ENCODE data around the gene DNAJC17.

The DNAJC17 gene

GRCh38 chr15:40807888-40808461 lies 702 bp upstream of the DNAJC17 start:
- in situ Hi-C loops (cut with HindIII; ENCODE audit: low sequenced_read_pairs), result no loop called here
- H3K4me3 ChIP-seq (ENCODE audit: low read depth, low read length), result peak overlapping the region; percentile 86
- TF ChIP-seq CTCF (IDR thresholded peaks at IDR 0.05; ENCODE audit: low read depth, low read length, missing control alignments), result no peak
- DNase-seq (ENCODE audit: low read depth), result no peak

GRCh38 chr15:40806672-40807027 lies 623 bp downstream of the DNAJC17 start:
- no peak for TF ChIP-seq CTCF (IDR thresholded peaks at IDR 0.05; ENCODE audit: low read depth, low read length, missing control alignments)
- no peak for DNase-seq (ENCODE audit: low read depth)
- in situ Hi-C loops (cut with HindIII; ENCODE audit: low sequenced_read_pairs), result no loop called here
- peak overlapping the region; percentile 86 for H3K4me3 ChIP-seq (ENCODE audit: low read depth, low read length)

GRCh38 chr15:40803688-40804087 lies 3.6 kb downstream of the DNAJC17 start:
- TF ChIP-seq CTCF (IDR thresholded peaks at IDR 0.05; ENCODE audit: low read depth, low read length, missing control alignments), result no peak
- H3K4me3 ChIP-seq (ENCODE audit: low read depth, low read length), result no peak overlapping the region
- DNase-seq (ENCODE audit: low read depth), result no peak
- in situ Hi-C loops (cut with HindIII; ENCODE audit: low sequenced_read_pairs), result no loop called here

GRCh38 chr15:40803076-40803475 lies 4.2 kb downstream of the DNAJC17 start:
- TF ChIP-seq CTCF (IDR thresholded peaks at IDR 0.05; ENCODE audit: low read depth, low read length, missing control alignments), result no peak
- in situ Hi-C loops (cut with HindIII; ENCODE audit: low sequenced_read_pairs), result no loop called here
- H3K4me3 ChIP-seq (ENCODE audit: low read depth, low read length), result no peak overlapping the region
- DNase-seq (ENCODE audit: low read depth), result no peak

GRCh38 chr15:40799523-40799922 lies 7.8 kb downstream of the DNAJC17 start:
- no peak for TF ChIP-seq CTCF (IDR thresholded peaks at IDR 0.05; ENCODE audit: low read depth, low read length, missing control alignments)
- in situ Hi-C loops (cut with HindIII; ENCODE audit: low sequenced_read_pairs), result no loop called here
- H3K4me3 ChIP-seq (ENCODE audit: low read depth, low read length), result no peak overlapping the region
- DNase-seq (ENCODE audit: low read depth), result no peak

- no peak overlapping the region for H3K4me3 ChIP-seq (ENCODE audit: low read depth, low read length)
- in situ Hi-C loops (cut with HindIII; ENCODE audit: low sequenced_read_pairs), result no loop called here
- DNase-seq (ENCODE audit: low read depth), result no peak
- no peak for TF ChIP-seq CTCF (IDR thresholded peaks at IDR 0.05; ENCODE audit: low read depth, low read length, missing control alignments)
These were observed 10.8 kb downstream of the DNAJC17 start for GRCh38 chr15:40796512-40796911.

GRCh38 chr15:40796041-40796440 lies 11.2 kb downstream of the DNAJC17 start:
- no peak for TF ChIP-seq CTCF (IDR thresholded peaks at IDR 0.05; ENCODE audit: low read depth, low read length, missing control alignments)
- H3K4me3 ChIP-seq (ENCODE audit: low read depth, low read length), result no peak overlapping the region
- in situ Hi-C loops (cut with HindIII; ENCODE audit: low sequenced_read_pairs), result no loop called here
- no peak for DNase-seq (ENCODE audit: low read depth)
